DND-41 (cell line): Measurements from ENCODE around the gene ANXA4.

Experiments used
- ATAC-seq: fragments of 200-7000 bp; cut with Tn5 transposase; 3 replicates; pipeline ENCODE4 v1.9.1; 2021; ENCODE audit warnings: low read depth; ENCODE audit not compliant: insufficient read depth
- DNase-seq: peaks from one replicate; pipeline ENCODE4 v3.0.0-alpha.2; 2020
- H2AFZ ChIP-seq: 2 replicates; pipeline ENCODE4 v1.6.0; 2012; ENCODE audit warnings: low read depth, low read length
- H3K27ac ChIP-seq: 2 replicates; pipeline ENCODE4 v1.5.1; 2012; ENCODE audit warnings: low read length, inconsistent platforms
- H3K27me3 ChIP-seq: fragments of 200-600 bp; sonication (generic); 2 replicates; pipeline ENCODE4 v1.6.0; 2012; ENCODE audit warnings: low read length, mild to moderate bottlenecking, inconsistent platforms; ENCODE audit not compliant: insufficient read depth, poor library complexity
- H3K36me3 ChIP-seq: 2 replicates; pipeline ENCODE4 v1.5.1; 2012; ENCODE audit warnings: low read length, inconsistent platforms; ENCODE audit not compliant: insufficient read depth
- H3K4me1 ChIP-seq: 2 replicates; pipeline ENCODE4 v1.5.1; 2012; ENCODE audit warnings: mild to moderate bottlenecking, low read length; ENCODE audit not compliant: insufficient read depth
- H3K4me2 ChIP-seq: 2 replicates; pipeline ENCODE4 v1.6.0; 2012; ENCODE audit warnings: mild to moderate bottlenecking, moderate library complexity, low read length, inconsistent platforms; ENCODE audit not compliant: insufficient read depth
- H3K4me3 ChIP-seq, 2 experiments: fragments of 200-600 bp in 1 of 2; shearing (Covaris generic) in 1 of 2; 2 replicates each; pipeline ENCODE4 v1.5.1; 2012 to 2016; ENCODE audit warnings: inconsistent platforms in 2 of 2, low read length in 2 of 2, mild to moderate bottlenecking in 2 of 2, low read depth in 1 of 2, moderate library complexity in 1 of 2
- H3K79me2 ChIP-seq: 2 replicates; pipeline ENCODE4 v1.6.0; 2012; ENCODE audit warnings: low read length, inconsistent platforms; ENCODE audit not compliant: insufficient read depth
- H3K9ac ChIP-seq: 2 replicates; pipeline ENCODE4 v1.6.0; 2012; ENCODE audit warnings: low read depth, mild to moderate bottlenecking, inconsistent platforms, low read length, moderate library complexity
- H3K9me3 ChIP-seq: 2 replicates; pipeline ENCODE4 v1.5.1; 2012; ENCODE audit warnings: low read length, moderate library complexity, mild to moderate bottlenecking, inconsistent platforms; ENCODE audit not compliant: insufficient read depth, severe bottlenecking
- H4K20me1 ChIP-seq: 2 replicates; pipeline ENCODE4 v1.6.0; 2012; ENCODE audit warnings: low read length; ENCODE audit not compliant: insufficient read depth
- CTCF ChIP-seq: IDR thresholded peaks from 2 replicates; pipeline ENCODE4 v1.5.1; 2012; ENCODE audit warnings: borderline replicate concordance, low read length, moderate library complexity, mild to moderate bottlenecking; ENCODE audit not compliant: poor library complexity, severe bottlenecking; ENCODE audit errors: extremely low read depth
- EZH2 ChIP-seq: IDR thresholded peaks from 3 replicates; pipeline ENCODE4 v1.6.1; 2012; ENCODE audit warnings: borderline replicate concordance, low read depth, mild to moderate bottlenecking, moderate library complexity, low read length, inconsistent platforms; ENCODE audit not compliant: severe bottlenecking

Gene ANXA4

GRCh38 chr2:69725706-69726360 is 16.1 kb upstream of the ANXA4 start:
- Histone ChIP-seq H3K4me1 (peaks cover 12% of the 10 kb centered on the region), H3K36me3 (no peaks in the 10 kb centered on the region), H3K4me3 (no peak overlapping the region), H2AFZ (peak overlapping the region; percentile 61; the same call in 1 of the 2 replicates), H4K20me1 (no peaks in the 10 kb centered on the region), H3K27me3 (no peaks in the 10 kb centered on the region), H3K9me3 (no peaks in the 10 kb centered on the region), H3K9ac (no peak overlapping the region), H3K79me2 (no peaks in the 10 kb centered on the region), H3K4me2 (no peak overlapping the region), H3K27ac (no peak overlapping the region)
- no peak for ATAC-seq
- DNase-seq = no peak
- TF ChIP-seq EZH2 (no peak), CTCF (no peak)

GRCh38 chr2:69729266-69729665 is 12.7 kb upstream of the ANXA4 start:
- no peaks in the 10 kb centered on the region for H4K20me1 ChIP-seq
- TF ChIP-seq EZH2 (no peak), CTCF (no peak)
- no peak overlapping the region for H3K9ac ChIP-seq
- H3K27ac ChIP-seq = no peak overlapping the region
- H2AFZ ChIP-seq = no peak overlapping the region
- no peak overlapping the region for H3K4me3 ChIP-seq
- DNase-seq (no peak), ATAC-seq (no peak)
- H3K36me3 ChIP-seq = no peaks in the 10 kb centered on the region
- peaks cover 8% of the 10 kb centered on the region for H3K4me1 ChIP-seq
- no peaks in the 10 kb centered on the region for H3K79me2 ChIP-seq
- H3K9me3 ChIP-seq = no peaks in the 10 kb centered on the region
- no peaks in the 10 kb centered on the region for H3K27me3 ChIP-seq
- H3K4me2 ChIP-seq = no peak overlapping the region

GRCh38 chr2:69729781-69730180 is 12.2 kb upstream of the ANXA4 start:
- no peak for ATAC-seq
- H3K27me3 ChIP-seq = no peaks in the 10 kb centered on the region
- no peak overlapping the region for H3K4me2 ChIP-seq

More at GRCh38 chr2:69729781-69730180, 12.2 kb upstream of the ANXA4 start:
- no peaks in the 10 kb centered on the region for H3K9me3 ChIP-seq
- H3K36me3 ChIP-seq = no peaks in the 10 kb centered on the region
- no peak overlapping the region for H3K9ac ChIP-seq
- H3K4me3 ChIP-seq = no peak overlapping the region
- H3K79me2 ChIP-seq = no peaks in the 10 kb centered on the region
- no peak overlapping the region for H2AFZ ChIP-seq
- no peak overlapping the region for H3K27ac ChIP-seq
- no peaks in the 10 kb centered on the region for H4K20me1 ChIP-seq
- DNase-seq = no peak
- TF ChIP-seq EZH2 (no peak), CTCF (no peak)
- peaks cover 3% of the 10 kb centered on the region for H3K4me1 ChIP-seq
